K562 (cell line): ENCODE results near the gene DCUN1D4. TPM values are rescaled to one million over a fixed set of nuclear protein-coding genes. Genes with fewer than 3 reads are reported as not detected.
A peak's percentile ranks its signal among the peaks of the same experiment; 100 is the strongest.

Experiments
- CHCHD3 ChIP-seq: fragments of 250-450 bp; sonication (Bioruptor Pico); IDR thresholded peaks from 2 replicates; pipeline ENCODE4 v2.1.2; 2022; ENCODE audit warnings: mild to moderate bottlenecking
- E2F3 ChIP-seq: fragments of 250-450 bp; sonication (Bioruptor Pico); IDR thresholded peaks from 2 replicates; pipeline ENCODE4 v1.4.0; 2020; ENCODE audit warnings: mild to moderate bottlenecking
- HNRNPL ChIP-seq: fragments of 200-400 bp; formaldehyde crosslinking; IDR thresholded peaks from 2 replicates; pipeline ENCODE4 v1.6.1; 2017; ENCODE audit warnings: low read depth, mild to moderate bottlenecking, low read length
- NEUROD1 ChIP-seq: fragments of 150-350 bp; IDR thresholded peaks from 2 replicates; pipeline ENCODE4 v1.6.1; 2014; ENCODE audit warnings: borderline replicate concordance, low read length, low read depth; ENCODE audit not compliant: partially characterized antibody
- RBM39 ChIP-seq: fragments of 200-400 bp; formaldehyde crosslinking; optimal IDR thresholded peaks from 2 replicates; pipeline ENCODE3; 2018; ENCODE audit warnings: low read depth, low read length
- SMAD4 ChIP-seq: fragments of 250-450 bp; sonication (Bioruptor Pico); conservative IDR thresholded peaks from 2 replicates; pipeline ENCODE4 v1.8.0; 2021; ENCODE audit warnings: inconsistent platforms, mild to moderate bottlenecking, moderate library complexity
- SMARCA5 ChIP-seq: fragments of 450-650 bp; IDR thresholded peaks from 2 replicates; pipeline ENCODE4 v1.6.1; 2016
- SOX6 ChIP-seq: fragments of 450-650 bp; IDR thresholded peaks from 2 replicates; pipeline ENCODE4 v1.6.1; 2014; ENCODE audit warnings: mild to moderate bottlenecking
- TARDBP ChIP-seq: fragments of 450-650 bp; IDR thresholded peaks from 2 replicates; pipeline ENCODE4 v1.6.1; 2016
- TCF7L2 ChIP-seq: fragments of 150-350 bp; IDR thresholded peaks from 2 replicates; pipeline ENCODE4 v1.6.1; 2016; ENCODE audit warnings: low read depth, mild to moderate bottlenecking, low read length, moderate library complexity
- TEAD2 ChIP-seq: fragments of 450-650 bp; IDR thresholded peaks from 2 replicates; pipeline ENCODE4 v1.6.1; 2016; ENCODE audit warnings: missing genetic modification characterization, control low read depth, missing compliant biosample characterization
- USF2 ChIP-seq: sonication (generic); formaldehyde crosslinking; IDR thresholded peaks from 2 replicates; pipeline ENCODE4 v1.5.0; 2020; ENCODE audit warnings: missing genetic modification reagents
- ZBTB33 ChIP-seq: sonication (generic); formaldehyde crosslinking; IDR thresholded peaks from 2 replicates; pipeline ENCODE4 v1.8.1; 2023; ENCODE audit warnings: mild to moderate bottlenecking, missing genetic modification reagents
- ZC3H8 ChIP-seq: fragments of 450-650 bp; IDR thresholded peaks from 2 replicates; pipeline ENCODE4 v1.6.1; 2017
- ZEB2 ChIP-seq: fragments of 450-650 bp; IDR thresholded peaks from 2 replicates; pipeline ENCODE4 v1.6.1; 2016
- ZNF316 ChIP-seq: fragments of 450-650 bp; IDR thresholded peaks from 2 replicates; pipeline ENCODE4 v1.6.1; 2016
- ZNF668 ChIP-seq: fragments of 250-450 bp; sonication (Bioruptor Pico); IDR thresholded peaks from 2 replicates; pipeline ENCODE4 v1.8.0; 2022; ENCODE audit warnings: mild to moderate bottlenecking, inconsistent platforms
- ZNF79 ChIP-seq: fragments of 250-450 bp; sonication (Bioruptor Pico); IDR thresholded peaks from 2 replicates; pipeline ENCODE4 v1.4.0; 2020; ENCODE audit warnings: low read depth, mild to moderate bottlenecking, moderate library complexity
- polyA plus RNA-seq, 8 experiments: library from polyadenylated mRNA; depleted of rRNA in 4 of 8; stranded (reverse) in 5 of 8; unstranded in 3 of 8; fragments of >200 nt; fragmentation: Nextera tagmentation in 2 of 8; fragmentation: Illumina TruSeq in 1 of 8; extraction: Ambion mirVana in 2 of 8; extraction: Trizol in 1 of 8; gene quantifications; 2 replicates each; pipeline versions ENCODE4 v1.2.1 to v1.2.3, GENCODE V29; 2011 to 2014; ENCODE audit warnings: inconsistent platforms in 1 of 8, missing spikeins in 1 of 8
- total RNA-seq, 7 experiments: library from RNA; depleted of rRNA in 6 of 7; stranded (reverse); fragments of >200 nt in 6 of 7; fragmentation: Illumina TruSeq in 2 of 7; extraction: Trizol in 2 of 7; gene quantifications; 2 replicates each; pipeline versions ENCODE4 v1.2.1 to v1.2.3, GENCODE V29; 2011 to 2021; ENCODE audit warnings: low replicate concordance in 1 of 7
- TF ChIP-seq, protein P1 (sequence below): fragments of 250-450 bp; sonication (Bioruptor Pico); IDR thresholded peaks from 2 replicates; pipeline ENCODE4 v1.4.0; 2020; ENCODE audit warnings: mild to moderate bottlenecking
- TF ChIP-seq, protein P2 (sequence below): fragments of 250-450 bp; sonication (Bioruptor Pico); IDR thresholded peaks from 2 replicates; pipeline ENCODE4 v1.4.0; 2020; ENCODE audit warnings: borderline replicate concordance
- TF ChIP-seq, protein P3 (sequence below): sonication (generic); formaldehyde crosslinking; IDR thresholded peaks from 2 replicates; pipeline ENCODE4 v1.8.1; 2022; ENCODE audit warnings: missing genetic modification reagents

The DCUN1D4 gene
- total and polyA plus RNA-seq, 9 of the 15 experiments (the other 6 are each of a cell fraction or from before 2014, with no cell fraction given), result 15.1 to 73.5 (median 23.0) TPM

DNA sequence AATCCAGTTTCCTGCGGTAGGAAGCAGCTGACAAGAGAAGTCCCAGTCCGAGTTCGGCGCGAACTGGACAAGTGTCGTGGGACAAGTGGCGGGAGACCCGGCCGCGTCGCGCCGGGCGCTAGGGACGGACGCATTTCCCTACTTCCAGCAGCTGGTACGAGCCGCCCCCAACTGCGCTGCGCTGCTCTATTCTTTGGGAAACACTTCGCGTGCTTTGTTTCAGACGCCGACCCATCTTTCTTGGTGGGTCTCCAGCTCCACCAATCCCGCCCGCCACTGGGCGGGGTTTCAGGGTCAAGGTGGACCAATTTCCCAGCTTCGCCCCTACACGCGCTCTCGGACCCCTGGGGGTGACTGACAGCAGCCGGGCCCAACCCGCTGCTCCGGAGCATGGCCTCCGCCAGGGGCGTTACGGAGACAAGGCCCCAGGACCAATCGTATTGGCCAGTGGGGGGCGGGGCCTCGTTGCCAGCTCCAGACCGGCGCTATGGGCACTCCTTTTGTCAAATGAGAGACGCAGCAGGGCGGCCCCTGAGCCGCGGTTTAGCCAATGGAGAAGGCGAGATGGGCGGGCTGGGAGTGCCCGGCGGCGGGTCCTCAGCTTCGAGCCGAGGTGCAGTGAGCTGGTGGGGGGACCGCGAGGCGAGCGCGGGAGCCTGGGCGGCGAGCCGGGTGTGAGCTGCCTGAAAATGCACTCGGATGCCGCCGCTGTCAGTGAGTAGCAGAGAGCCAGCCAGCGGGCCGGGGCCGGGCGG lies at the start of gene DCUN1D4 (continued):
- TF ChIP-seq CHCHD3 (CRISPR knock-in tag) (no peak), TEAD2 (tag) (no peak), RBM39 (no peak), SMAD4 (CRISPR knock-in tag) (peak; percentile 18; the same call in 1 of the 2 replicates), ZNF79 (CRISPR knock-in tag) (no peak), USF2 (CRISPR knock-in tag) (no peak), HNRNPL (peak; percentile 12; the same call in 1 of the 2 replicates), ZNF316 (no peak), SOX6 (no peak), ZEB2 (no peak), E2F3 (CRISPR knock-in tag) (peak; percentile 25; the same call in 1 of the 2 replicates), ZNF668 (CRISPR knock-in tag) (no peak), ZBTB33 (CRISPR knock-in tag) (0 out of 2 replicates have a peak, but pooled peaks have one; percentile 28), TCF7L2 (no peak), NEUROD1 (peak; percentile 97), SMARCA5 (no peak), TARDBP (no peak), ZC3H8 (no peak)
- TF ChIP-seq, protein P1, sequence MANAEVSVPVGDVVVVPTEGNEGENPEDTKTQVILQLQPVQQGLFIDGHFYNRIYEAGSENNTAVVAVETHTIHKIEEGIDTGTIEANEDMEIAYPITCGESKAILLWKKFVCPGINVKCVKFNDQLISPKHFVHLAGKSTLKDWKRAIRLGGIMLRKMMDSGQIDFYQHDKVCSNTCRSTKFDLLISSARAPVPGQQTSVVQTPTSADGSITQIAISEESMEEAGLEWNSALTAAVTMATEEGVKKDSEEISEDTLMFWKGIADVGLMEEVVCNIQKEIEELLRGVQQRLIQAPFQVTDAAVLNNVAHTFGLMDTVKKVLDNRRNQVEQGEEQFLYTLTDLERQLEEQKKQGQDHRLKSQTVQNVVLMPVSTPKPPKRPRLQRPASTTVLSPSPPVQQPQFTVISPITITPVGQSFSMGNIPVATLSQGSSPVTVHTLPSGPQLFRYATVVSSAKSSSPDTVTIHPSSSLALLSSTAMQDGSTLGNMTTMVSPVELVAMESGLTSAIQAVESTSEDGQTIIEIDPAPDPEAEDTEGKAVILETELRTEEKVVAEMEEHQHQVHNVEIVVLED, result no peak
- TF ChIP-seq, protein P2, sequence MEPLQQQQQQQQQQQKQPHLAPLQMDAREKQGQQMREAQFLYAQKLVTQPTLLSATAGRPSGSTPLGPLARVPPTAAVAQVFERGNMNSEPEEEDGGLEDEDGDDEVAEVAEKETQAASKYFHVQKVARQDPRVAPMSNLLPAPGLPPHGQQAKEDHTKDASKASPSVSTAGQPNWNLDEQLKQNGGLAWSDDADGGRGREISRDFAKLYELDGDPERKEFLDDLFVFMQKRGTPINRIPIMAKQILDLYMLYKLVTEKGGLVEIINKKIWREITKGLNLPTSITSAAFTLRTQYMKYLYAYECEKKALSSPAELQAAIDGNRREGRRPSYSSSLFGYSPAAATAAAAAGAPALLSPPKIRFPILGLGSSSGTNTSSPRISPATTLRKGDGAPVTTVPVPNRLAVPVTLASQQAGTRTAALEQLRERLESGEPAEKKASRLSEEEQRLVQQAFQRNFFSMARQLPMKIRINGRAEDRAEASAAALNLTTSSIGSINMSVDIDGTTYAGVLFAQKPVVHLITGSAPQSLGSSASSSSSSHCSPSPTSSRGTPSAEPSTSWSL (CRISPR knock-in tag), result no peak
- TF ChIP-seq, protein P3, sequence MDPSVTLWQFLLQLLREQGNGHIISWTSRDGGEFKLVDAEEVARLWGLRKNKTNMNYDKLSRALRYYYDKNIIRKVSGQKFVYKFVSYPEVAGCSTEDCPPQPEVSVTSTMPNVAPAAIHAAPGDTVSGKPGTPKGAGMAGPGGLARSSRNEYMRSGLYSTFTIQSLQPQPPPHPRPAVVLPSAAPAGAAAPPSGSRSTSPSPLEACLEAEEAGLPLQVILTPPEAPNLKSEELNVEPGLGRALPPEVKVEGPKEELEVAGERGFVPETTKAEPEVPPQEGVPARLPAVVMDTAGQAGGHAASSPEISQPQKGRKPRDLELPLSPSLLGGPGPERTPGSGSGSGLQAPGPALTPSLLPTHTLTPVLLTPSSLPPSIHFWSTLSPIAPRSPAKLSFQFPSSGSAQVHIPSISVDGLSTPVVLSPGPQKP (CRISPR knock-in tag), result no peak
